ENCODE measurements around the gene TMEM184A.

Gene TMEM184A

GRCh38 chr7:1550005-1550845 lies 5.8 kb downstream of the TMEM184A start:
- H3K9me3 ChIP-seq (ENCODE audit: control insufficient read depth in 2 of 2, low read length in 2 of 2) = no peaks in the 10 kb centered on the region
- no peak overlapping the region for H3K9ac ChIP-seq (ENCODE audit: low read length in 2 of 2)
- peaks cover 0 to 2% of the 10 kb centered on the region in 2 donors for H3K27me3 ChIP-seq (ENCODE audit: control insufficient read depth in 1 of 2, insufficient read depth in 2 of 2, low read length in 2 of 2)
- H3K36me3 ChIP-seq (ENCODE audit: control insufficient read depth in 2 of 2, insufficient read depth in 2 of 2, low read length in 2 of 2) = no peaks in the 10 kb centered on the region
- no peak overlapping the region for H3K4me3 ChIP-seq (ENCODE audit: low read length in 2 of 2)
- H3K27ac ChIP-seq (ENCODE audit: low read length) = no peak overlapping the region
- H3K4me1 ChIP-seq (ENCODE audit: control insufficient read depth, insufficient read depth, low read length) = peaks cover 4% of the 10 kb centered on the region

GRCh38 chr7:1549357-1550004 lies 6.5 kb downstream of the TMEM184A start:
- Histone ChIP-seq H3K9me3 (ENCODE audit: control insufficient read depth in 2 of 2, low read length in 2 of 2) (no peaks in the 10 kb centered on the region), H3K9ac (ENCODE audit: low read length in 2 of 2) (no peak overlapping the region), H3K4me3 (ENCODE audit: low read length in 2 of 2) (no peak overlapping the region), H3K27me3 (ENCODE audit: control insufficient read depth in 1 of 2, insufficient read depth in 2 of 2, low read length in 2 of 2) (no peaks in the 10 kb centered on the region), H3K4me1 (ENCODE audit: control insufficient read depth, insufficient read depth, low read length) (peaks cover under 1% of the 10 kb centered on the region), H3K36me3 (ENCODE audit: control insufficient read depth in 2 of 2, insufficient read depth in 2 of 2, low read length in 2 of 2) (no peaks in the 10 kb centered on the region), H3K27ac (ENCODE audit: low read length) (no peak overlapping the region)

- Histone ChIP-seq H3K27ac (ENCODE audit: low read length) (no peak overlapping the region), H3K9me3 (ENCODE audit: control insufficient read depth in 2 of 2, low read length in 2 of 2) (no peaks in the 10 kb centered on the region), H3K27me3 (ENCODE audit: control insufficient read depth in 1 of 2, insufficient read depth in 2 of 2, low read length in 2 of 2) (no peaks in the 10 kb centered on the region), H3K36me3 (ENCODE audit: control insufficient read depth in 2 of 2, insufficient read depth in 2 of 2, low read length in 2 of 2) (no peaks in the 10 kb centered on the region), H3K4me3 (ENCODE audit: low read length in 2 of 2) (no peak overlapping the region), H3K9ac (ENCODE audit: low read length in 2 of 2) (no peak overlapping the region), H3K4me1 (ENCODE audit: control insufficient read depth, insufficient read depth, low read length) (peaks cover 2% of the 10 kb centered on the region)
These were observed 7.1 kb downstream of the TMEM184A start for GRCh38 chr7:1548944-1549343.

- H3K27me3 ChIP-seq (ENCODE audit: control insufficient read depth in 1 of 2, insufficient read depth in 2 of 2, low read length in 2 of 2) = no peaks in the 10 kb centered on the region
- no peak overlapping the region for H3K27ac ChIP-seq (ENCODE audit: low read length)
- H3K4me1 ChIP-seq (ENCODE audit: control insufficient read depth, insufficient read depth, low read length) = peaks cover 2% of the 10 kb centered on the region
- no peak overlapping the region for H3K9ac ChIP-seq (ENCODE audit: low read length in 2 of 2)
- no peaks in the 10 kb centered on the region for H3K9me3 ChIP-seq (ENCODE audit: control insufficient read depth in 2 of 2, low read length in 2 of 2)
- no peak overlapping the region for H3K4me3 ChIP-seq (ENCODE audit: low read length in 2 of 2)
- no peaks in the 10 kb centered on the region for H3K36me3 ChIP-seq (ENCODE audit: control insufficient read depth in 2 of 2, insufficient read depth in 2 of 2, low read length in 2 of 2)
These were observed 7.6 kb downstream of the TMEM184A start for GRCh38 chr7:1548438-1548831.

- no peak overlapping the region for H3K27ac ChIP-seq (ENCODE audit: low read length)
- peaks cover 2% of the 10 kb centered on the region for H3K4me1 ChIP-seq (ENCODE audit: control insufficient read depth, insufficient read depth, low read length)
- H3K36me3 ChIP-seq (ENCODE audit: control insufficient read depth in 2 of 2, insufficient read depth in 2 of 2, low read length in 2 of 2) = no peaks in the 10 kb centered on the region
- no peak overlapping the region for H3K9ac ChIP-seq (ENCODE audit: low read length in 2 of 2)
- H3K27me3 ChIP-seq (ENCODE audit: control insufficient read depth in 1 of 2, insufficient read depth in 2 of 2, low read length in 2 of 2) = no peaks in the 10 kb centered on the region
- H3K4me3 ChIP-seq (ENCODE audit: low read length in 2 of 2) = no peak overlapping the region
- H3K9me3 ChIP-seq (ENCODE audit: control insufficient read depth in 2 of 2, low read length in 2 of 2) = no peaks in the 10 kb centered on the region
These were observed 8.1 kb downstream of the TMEM184A start for GRCh38 chr7:1547777-1548437.

- Histone ChIP-seq H3K4me1 (ENCODE audit: control insufficient read depth, insufficient read depth, low read length) (peaks cover 2% of the 10 kb centered on the region), H3K27ac (ENCODE audit: low read length) (no peak overlapping the region), H3K27me3 (ENCODE audit: control insufficient read depth in 1 of 2, insufficient read depth in 2 of 2, low read length in 2 of 2) (no peaks in the 10 kb centered on the region), H3K9me3 (ENCODE audit: control insufficient read depth in 2 of 2, low read length in 2 of 2) (no peaks in the 10 kb centered on the region), H3K9ac (ENCODE audit: low read length in 2 of 2) (no peak overlapping the region), H3K36me3 (ENCODE audit: control insufficient read depth in 2 of 2, insufficient read depth in 2 of 2, low read length in 2 of 2) (no peaks in the 10 kb centered on the region), H3K4me3 (ENCODE audit: low read length in 2 of 2) (no peak overlapping the region)
These were observed 8.9 kb downstream of the TMEM184A start for GRCh38 chr7:1546909-1547776.

- H3K36me3 ChIP-seq (ENCODE audit: control insufficient read depth in 2 of 2, insufficient read depth in 2 of 2, low read length in 2 of 2) = no peaks in the 10 kb centered on the region
- H3K4me3 ChIP-seq (ENCODE audit: low read length in 2 of 2) = no peak overlapping the region
- no peak overlapping the region for H3K27ac ChIP-seq (ENCODE audit: low read length)
- H3K9me3 ChIP-seq (ENCODE audit: control insufficient read depth in 2 of 2, low read length in 2 of 2) = no peaks in the 10 kb centered on the region
- no peak overlapping the region for H3K9ac ChIP-seq (ENCODE audit: low read length in 2 of 2)
- H3K27me3 ChIP-seq (ENCODE audit: control insufficient read depth in 1 of 2, insufficient read depth in 2 of 2, low read length in 2 of 2) = no peaks in the 10 kb centered on the region
- peaks cover 2% of the 10 kb centered on the region for H3K4me1 ChIP-seq (ENCODE audit: control insufficient read depth, insufficient read depth, low read length)
These were observed 9.6 kb downstream of the TMEM184A start for GRCh38 chr7:1546274-1546908.

GRCh38 chr7:1545417-1546246 lies 10.4 kb downstream of the TMEM184A start:
- Histone ChIP-seq H3K4me1 (ENCODE audit: control insufficient read depth, insufficient read depth, low read length) (peaks cover 4% of the 10 kb centered on the region), H3K4me3 (ENCODE audit: low read length in 2 of 2) (no peak overlapping the region), H3K36me3 (ENCODE audit: control insufficient read depth in 2 of 2, insufficient read depth in 2 of 2, low read length in 2 of 2) (peaks cover 5% of the 10 kb centered on the region in 2 donors), H3K27ac (ENCODE audit: low read length) (no peak overlapping the region), H3K27me3 (ENCODE audit: control insufficient read depth in 1 of 2, insufficient read depth in 2 of 2, low read length in 2 of 2) (no peaks in the 10 kb centered on the region), H3K9me3 (ENCODE audit: control insufficient read depth in 2 of 2, low read length in 2 of 2) (no peaks in the 10 kb centered on the region), H3K9ac (ENCODE audit: low read length in 2 of 2) (no peak overlapping the region)

GRCh38 chr7:1544896-1545416 lies 11.0 kb downstream of the TMEM184A start:
- Histone ChIP-seq H3K9ac (ENCODE audit: low read length in 2 of 2) (no peak overlapping the region), H3K27me3 (ENCODE audit: control insufficient read depth in 1 of 2, insufficient read depth in 2 of 2, low read length in 2 of 2) (no peaks in the 10 kb centered on the region), H3K4me1 (ENCODE audit: control insufficient read depth, insufficient read depth, low read length) (peaks cover 4% of the 10 kb centered on the region), H3K36me3 (ENCODE audit: control insufficient read depth in 2 of 2, insufficient read depth in 2 of 2, low read length in 2 of 2) (peaks cover 7 to 8% of the 10 kb centered on the region in 2 donors), H3K4me3 (ENCODE audit: low read length in 2 of 2) (no peak overlapping the region), H3K27ac (ENCODE audit: low read length) (no peak overlapping the region), H3K9me3 (ENCODE audit: control insufficient read depth in 2 of 2, low read length in 2 of 2) (no peaks in the 10 kb centered on the region)

All from stomach smooth muscle (tissue), 2 donors.